ENCODE measurements around the gene TXLNB. TPM values are rescaled to one million over a fixed set of nuclear protein-coding genes. Genes with fewer than 3 reads are reported as not detected.
"Not testable (repeated sequence)": the region's sequence is repeated elsewhere in the genome, so short reads cannot be mapped to it uniquely, and the experiment has no call there.

Gene TXLNB
- total and polyA plus RNA-seq, 11 donors: 10.1 to 170 (median 113) TPM

GRCh38 chr6:139290787-139291311 is 949 bp downstream of the TXLNB start:
- TF ChIP-seq CTCF (IDR thresholded peaks at IDR 0.05) (no peak), POLR2A (IDR thresholded peaks at IDR 0.05) (no peak)
- no peaks in the 10 kb centered on the region for H3K9me3 ChIP-seq
- H3K4me3 ChIP-seq: peak overlapping the region in 11 of 12 donors; percentile 16 to 62 (median 48)
- peak overlapping the region; percentile 78 to 94 (median 88) for H3K27ac ChIP-seq
- intact Hi-C loops (cut with DNase I): loop anchor here in 4 of 10 donors (2.0 to 5.0 kb wide), 4 partner anchors 39 to 154 kb away; partner anchors contain the start of gene HECA (in 2 of the 4)
- DNase-seq (peak in 4 of 5 donors; percentile 29 to 62 (median 41)), ATAC-seq (peak; percentile 76 to 88 (median 87))
- peaks cover 0 to 14% (median 0%) of the 10 kb centered on the region in 9 donors for H3K36me3 ChIP-seq
- no peaks in the 10 kb centered on the region for H3K27me3 ChIP-seq
- H3K4me1 ChIP-seq: peaks cover 3 to 55% (median 31%) of the 10 kb centered on the region in 12 donors
- 4 to 9% (median 4%) methylated on average over 5 of the region's 5 CpGs for WGBS, 4 donors

GRCh38 chr6:139289233-139289632 is 2.6 kb downstream of the TXLNB start:
- WGBS, 4 donors: 57 to 76% (median 65%) methylated on average over 10 of the region's 10 CpGs
- H3K4me3 ChIP-seq: peak overlapping the region in 9 of 12 donors; percentile 2 to 62 (median 46)
- H3K4me1 ChIP-seq: peaks cover 3 to 55% (median 31%) of the 10 kb centered on the region in 12 donors
- peaks cover 0 to 14% (median 0%) of the 10 kb centered on the region in 9 donors for H3K36me3 ChIP-seq
- peak overlapping the region; percentile 78 to 94 (median 88) for H3K27ac ChIP-seq
- no peaks in the 10 kb centered on the region for H3K9me3 ChIP-seq
- TF ChIP-seq CTCF (IDR thresholded peaks at IDR 0.05): no peak
- no peak for TF ChIP-seq POLR2A (IDR thresholded peaks at IDR 0.05)
- intact Hi-C loops (cut with DNase I): loop anchor here in 1 of 10 donors (5.0 kb wide), 1 partner anchor 152 kb away; the partner anchor contains the start of gene HECA
- no peaks in the 10 kb centered on the region for H3K27me3 ChIP-seq
- DNase-seq (peak in 2 of 5 donors; percentile 42 to 52), ATAC-seq (no peak)

GRCh38 chr6:139288496-139289040 is 3.2 kb downstream of the TXLNB start:
- ATAC-seq (peak; percentile 8 to 64 (median 30)), DNase-seq (peak in 4 of 5 donors; percentile 19 to 57 (median 53))
- Histone ChIP-seq H3K4me3 (peak overlapping the region in 8 of 12 donors; percentile 3 to 62 (median 48)), H3K36me3 (peaks cover 0 to 14% (median 0%) of the 10 kb centered on the region in 9 donors), H3K27me3 (no peaks in the 10 kb centered on the region), H3K9me3 (no peaks in the 10 kb centered on the region), H3K27ac (peak overlapping the region in 11 of 12 donors; percentile 78 to 94 (median 87)), H3K4me1 (peaks cover 3 to 55% (median 31%) of the 10 kb centered on the region in 12 donors)
- intact Hi-C loops (cut with DNase I): loop anchor here in 1 of 10 donors (5.0 kb wide), 1 partner anchor 151 kb away; the partner anchor contains the start of gene HECA
- WGBS, 4 donors: 46 to 61% (median 56%) methylated on average over 8 of the region's 8 CpGs
- TF ChIP-seq POLR2A (IDR thresholded peaks at IDR 0.05) (no peak), CTCF (IDR thresholded peaks at IDR 0.05) (no peak)

- Histone ChIP-seq H3K27ac (peak overlapping the region in 7 of 12 donors; percentile 80 to 94 (median 89)), H3K36me3 (peaks cover 0 to 14% (median 0%) of the 10 kb centered on the region in 9 donors), H3K4me3 (peak overlapping the region in 2 of 12 donors; percentile 50 to 62), H3K4me1 (peaks cover 3 to 55% (median 31%) of the 10 kb centered on the region in 12 donors), H3K27me3 (no peaks in the 10 kb centered on the region), H3K9me3 (no peaks in the 10 kb centered on the region)
- intact Hi-C loops (cut with DNase I): loop anchor here in 1 of 10 donors (5.0 kb wide), 1 partner anchor 151 kb away; the partner anchor contains the start of gene HECA
- 93 to 97% (median 94%) methylated on average over 2 of the region's 2 CpGs for WGBS, 4 donors
- TF ChIP-seq CTCF (IDR thresholded peaks at IDR 0.05) (no peak), POLR2A (IDR thresholded peaks at IDR 0.05) (no peak)
- ATAC-seq: no peak
- no peak for DNase-seq
These were observed 3.9 kb downstream of the TXLNB start for GRCh38 chr6:139287868-139288267.

- Histone ChIP-seq H3K4me1 (peaks cover 0 to 41% (median 21%) of the 10 kb centered on the region in 12 donors), H3K27ac (peak overlapping the region in 4 of 12 donors; percentile 29 to 87 (median 46)), H3K36me3 (peaks cover 0 to 14% (median 0%) of the 10 kb centered on the region in 9 donors)
- 84 to 91% (median 86%) methylated on average over 10 of the region's 10 CpGs for WGBS, 4 donors
- not testable (repeated sequence) for H3K4me3 ChIP-seq, H3K27me3 ChIP-seq, H3K9me3 ChIP-seq, ATAC-seq, DNase-seq
- intact Hi-C loops (cut with DNase I): loop anchor here in 1 of 10 donors (5.0 kb wide), 1 partner anchor 149 kb away; the partner anchor contains the start of gene HECA
These were observed 5.4 kb downstream of the TXLNB start for GRCh38 chr6:139286438-139286837.
